AG08395 (cell line): ENCODE results near the gene LUM.

Source experiments
- DNase-seq: peaks from one replicate; pipeline ENCODE4 v3.0.0; 2012; ENCODE audit warnings: mixed read lengths, low spot score

Gene LUM, protein sequence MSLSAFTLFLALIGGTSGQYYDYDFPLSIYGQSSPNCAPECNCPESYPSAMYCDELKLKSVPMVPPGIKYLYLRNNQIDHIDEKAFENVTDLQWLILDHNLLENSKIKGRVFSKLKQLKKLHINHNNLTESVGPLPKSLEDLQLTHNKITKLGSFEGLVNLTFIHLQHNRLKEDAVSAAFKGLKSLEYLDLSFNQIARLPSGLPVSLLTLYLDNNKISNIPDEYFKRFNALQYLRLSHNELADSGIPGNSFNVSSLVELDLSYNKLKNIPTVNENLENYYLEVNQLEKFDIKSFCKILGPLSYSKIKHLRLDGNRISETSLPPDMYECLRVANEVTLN

GRCh38 chr12:91111366-91112325 lies at the start of gene LUM:
Gene LUM, minus strand, starts transcription at chr12:91111494. Its CDS starts 2,515 bp downstream, at chr12:91108979.
- peak; percentile 60 for DNase-seq

DNA sequence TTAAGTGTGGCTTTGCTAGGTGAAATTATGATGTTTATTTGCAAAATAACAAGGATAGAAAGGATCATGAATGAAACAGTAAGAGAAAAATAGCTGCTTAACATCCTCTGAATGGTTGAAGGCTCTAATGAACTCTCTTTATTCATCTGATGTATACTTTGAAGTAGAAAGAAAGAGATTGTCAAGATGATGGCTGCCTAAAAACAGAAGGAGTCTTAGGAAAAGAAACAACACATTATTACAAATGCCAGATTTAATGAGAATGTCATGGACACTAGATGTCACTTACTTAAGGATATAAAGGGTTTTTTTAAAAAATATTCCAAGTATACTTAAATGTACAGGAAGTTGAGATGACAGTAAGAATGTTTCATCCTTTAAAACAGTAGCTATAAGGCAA lies 49.7 kb upstream of the LUM start:
- no peak for DNase-seq

GRCh38 chr12:91155990-91156389 lies 44.7 kb upstream of the LUM start:
- DNase-seq: no peak

GRCh38 chr12:91154131-91154530 lies 42.8 kb upstream of the LUM start:
- no peak for DNase-seq

- no peak for DNase-seq
Observed at GRCh38 chr12:91144053-91144452, 32.8 kb upstream of the LUM start.

GRCh38 chr12:91143206-91143605 lies 31.9 kb upstream of the LUM start:
- DNase-seq: no peak

DNA sequence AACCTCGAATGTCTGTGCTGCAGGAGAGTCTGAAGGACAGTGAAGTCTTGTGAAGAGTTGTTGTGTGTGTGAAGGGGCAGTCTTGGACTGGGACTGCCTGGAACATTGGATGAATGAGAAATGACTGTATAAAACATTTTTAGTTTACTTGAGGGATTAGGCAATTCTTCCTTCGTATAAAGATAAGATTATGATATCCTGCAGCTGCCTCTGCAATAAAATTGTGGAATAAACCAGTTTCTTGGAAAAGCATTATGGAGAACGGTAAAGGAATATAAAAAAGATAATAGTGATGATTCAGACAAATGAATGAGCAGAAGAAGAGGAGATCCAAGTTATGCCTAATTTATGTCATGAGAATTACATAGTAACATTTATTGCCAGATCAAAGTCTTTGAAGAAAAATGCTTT lies 30.9 kb upstream of the LUM start:
- peak; percentile 10 for DNase-seq

GRCh38 chr12:91140026-91140931 lies 29.0 kb upstream of the LUM start:
- peak; percentile 62 for DNase-seq

DNA sequence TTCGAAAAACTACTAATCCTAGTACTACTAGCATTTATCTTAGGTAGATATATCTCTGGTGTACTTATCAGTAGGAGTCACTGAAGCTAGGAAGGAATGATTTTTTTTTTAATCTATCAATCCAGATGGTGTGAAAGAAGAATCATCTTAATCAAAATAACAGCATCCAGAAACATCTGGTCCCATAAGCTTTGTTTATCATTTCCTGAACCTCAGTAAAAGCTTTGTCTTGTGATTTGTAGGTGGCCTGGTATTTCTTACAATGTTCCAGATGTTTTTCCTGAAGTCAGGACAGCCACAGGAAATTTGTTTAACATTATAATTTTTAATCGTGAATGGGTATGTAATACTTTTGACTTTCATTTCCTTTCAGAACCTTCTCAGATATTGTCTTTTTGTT lies 28.0 kb upstream of the LUM start:
- no peak for DNase-seq

- DNase-seq: no peak
Observed at GRCh38 chr12:91138337-91138920, 27.1 kb upstream of the LUM start.

GRCh38 chr12:91133871-91134270 lies 22.6 kb upstream of the LUM start:
- DNase-seq: peak; percentile 70

GRCh38 chr12:91129662-91130362 lies 18.5 kb upstream of the LUM start:
- DNase-seq: no peak

- DNase-seq: peak; percentile 46
Observed at GRCh38 chr12:91127751-91128150, 16.5 kb upstream of the LUM start.

DNA sequence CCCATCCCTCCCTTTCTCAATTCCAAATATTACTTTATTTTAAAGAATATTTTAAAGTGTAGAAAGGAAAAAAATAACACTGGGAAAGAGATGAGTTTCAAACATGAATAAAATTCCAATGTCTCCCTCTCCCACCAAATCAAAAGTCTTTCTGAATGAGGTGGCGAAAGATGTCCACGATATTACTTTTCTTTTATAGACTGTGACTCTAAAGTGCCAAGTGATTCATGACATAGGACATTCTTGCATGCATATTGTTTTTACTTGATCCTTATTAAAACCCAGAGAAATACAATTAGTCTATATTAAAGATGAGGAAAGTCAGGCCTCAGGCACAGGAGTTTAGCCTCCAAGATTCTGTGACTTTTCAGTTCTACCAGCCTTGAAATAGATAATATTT lies 16.0 kb upstream of the LUM start:
- DNase-seq: peak; percentile 11

DNA sequence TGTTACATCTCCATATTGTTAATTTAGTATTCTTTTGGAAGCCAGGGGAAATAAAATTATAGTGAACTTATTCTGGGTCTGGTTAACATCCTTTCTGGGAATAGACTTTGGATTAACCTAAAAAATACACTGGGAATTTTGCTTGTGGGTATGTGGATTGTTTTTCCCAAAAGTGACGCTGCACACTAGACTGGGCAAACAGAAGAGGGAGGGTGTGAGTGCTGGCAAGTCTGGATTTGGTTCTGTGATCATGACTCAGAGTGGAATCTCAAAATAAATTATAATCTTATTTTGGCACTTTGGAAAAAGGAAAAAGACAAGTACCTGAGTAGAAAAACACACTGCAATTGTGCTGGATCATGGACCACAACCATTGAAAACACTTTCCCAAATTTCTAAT lies 15.2 kb upstream of the LUM start:
- DNase-seq: peak; percentile 23

- no peak for DNase-seq
Observed at GRCh38 chr12:91123236-91123916, 12.1 kb upstream of the LUM start.

DNA sequence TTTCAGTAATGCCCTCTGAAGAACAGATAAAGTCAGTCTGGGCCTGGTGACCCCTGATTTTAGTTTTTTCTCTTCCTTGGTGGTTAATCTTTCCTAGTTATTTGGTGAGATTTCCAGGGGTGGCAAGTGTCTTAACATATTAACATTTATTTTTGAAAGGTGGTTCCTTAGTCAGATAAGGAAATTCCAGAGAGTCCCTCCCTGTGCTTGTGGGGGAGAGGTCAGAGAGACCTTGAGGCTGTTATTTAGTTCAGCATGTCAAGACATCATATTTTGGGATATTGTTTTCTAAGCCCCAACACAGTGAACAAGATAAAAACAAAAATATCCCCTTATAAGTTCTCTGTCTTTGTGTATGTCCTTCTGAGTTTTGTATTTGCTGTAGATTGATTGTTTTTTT lies 9.5 kb upstream of the LUM start:
- DNase-seq: no peak

GRCh38 chr12:91119089-91119488 lies 7.8 kb upstream of the LUM start:
- no peak for DNase-seq

GRCh38 chr12:91113621-91114020 lies 2.3 kb upstream of the LUM start:
- no peak for DNase-seq

DNA sequence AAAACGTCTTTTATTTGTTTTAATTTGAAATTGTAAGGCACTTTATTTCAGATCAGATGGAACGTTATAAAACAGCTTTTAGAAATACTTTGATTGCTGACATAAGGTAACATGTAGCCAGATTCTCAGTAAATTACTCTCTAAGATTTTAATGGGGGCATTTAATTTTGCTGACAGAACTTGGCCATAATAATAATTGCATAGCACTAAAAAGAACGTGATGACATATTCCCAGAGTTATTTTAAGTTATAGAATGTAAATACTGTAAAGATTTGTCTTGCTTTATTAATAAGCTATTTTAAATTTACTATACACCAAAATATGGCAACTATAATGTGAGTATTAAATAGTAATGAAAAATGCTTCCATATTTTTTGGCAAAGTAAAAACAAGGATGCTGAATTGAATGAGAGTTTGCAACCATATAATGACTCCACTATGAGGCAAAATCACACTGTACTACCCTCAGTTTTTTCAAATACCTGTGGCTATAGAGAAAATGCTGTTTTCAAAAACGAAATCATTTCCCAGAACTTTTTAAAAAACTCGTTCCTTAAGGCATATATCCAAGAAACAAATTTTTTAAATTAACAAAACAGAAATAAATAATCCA lies 876 bp downstream of the LUM start:
- DNase-seq: no peak
